IMR-90 (cell line): ENCODE measurements around the gene GNL2. TPM values are rescaled to one million over a fixed set of nuclear protein-coding genes. Genes with fewer than 3 reads are reported as not detected.
"Not testable (repeated sequence)": the region's sequence is repeated elsewhere in the genome, so short reads cannot be mapped to it uniquely, and the experiment has no call there.

Experiments used
- ATAC-seq: fragments of 200-7000 bp; cut with Tn5 transposase; 2 replicates; pipeline ENCODE4 v1.9.1; 2020; ENCODE audit warnings: low read depth, mild to moderate bottlenecking, moderate library complexity
- BruUV-seq: library from RNA; stranded (reverse); fragments of 400-500 nt; replicated peaks from 2 replicates; lab custom pipeline; 2021; lab: Mats Ljungman, UMichigan
- CTCF ChIA-PET: fragments of 300-600 bp; formaldehyde crosslinking; extraction: SDS; loops from one replicate; lab custom pipeline; 2021; ENCODE audit warnings: antibody characterized with exemption; lab: Yijun Ruan, JAX
- POLR2A ChIA-PET: fragments of 300-600 bp; sonication (Branson Sonifier 250); formaldehyde crosslinking; loops from one replicate; lab custom pipeline; 2022; ENCODE audit warnings: antibody characterized with exemption; ENCODE audit not compliant: unreplicated experiment; lab: Charles Lee
- DNase-seq: peaks from one replicate; pipeline ENCODE4 v3.0.0; 2013
- H2AFZ ChIP-seq: replicated peaks from 2 replicates; pipeline ENCODE3; 2013; ENCODE audit warnings: low read length, mild to moderate bottlenecking; ENCODE audit not compliant: poor library complexity
- H2AK5ac ChIP-seq: 2 replicates; pipeline ENCODE4 v1.6.1; 2013; ENCODE audit warnings: low read depth, low read length, inconsistent platforms
- H2AK9ac ChIP-seq: replicated peaks from 2 replicates; pipeline ENCODE3; 2013; ENCODE audit warnings: mild to moderate bottlenecking, low read depth, low read length, moderate library complexity; ENCODE audit not compliant: poor library complexity
- H2BK120ac ChIP-seq: 2 replicates; pipeline ENCODE4 v1.6.1; 2013; ENCODE audit warnings: low read depth, low read length, inconsistent platforms
- H2BK15ac ChIP-seq: 3 replicates; pipeline ENCODE4 v1.6.1; 2013; ENCODE audit warnings: low read depth, low read length, inconsistent platforms
- H2BK20ac ChIP-seq: 2 replicates; pipeline ENCODE4 v1.6.1; 2013; ENCODE audit warnings: low read depth, mild to moderate bottlenecking, inconsistent platforms, low read length, moderate library complexity
- H2BK5ac ChIP-seq: 2 replicates; pipeline ENCODE4 v1.6.1; 2013; ENCODE audit warnings: mild to moderate bottlenecking, low read depth, low read length, inconsistent platforms; ENCODE audit not compliant: poor library complexity, severe bottlenecking
- H3K14ac ChIP-seq: replicated peaks from 2 replicates; pipeline ENCODE4 v1.6.1; 2013; ENCODE audit warnings: low read depth, low read length, inconsistent platforms
- H3K18ac ChIP-seq: 2 replicates; pipeline ENCODE4 v1.6.1; 2013; ENCODE audit warnings: low read depth, low read length, control low read depth
- H3K23ac ChIP-seq: 2 replicates; pipeline ENCODE4 v1.6.1; 2013; ENCODE audit warnings: low read depth, low read length, inconsistent platforms
- H3K27ac ChIP-seq: 2 replicates; pipeline ENCODE4 v1.5.1; 2013; ENCODE audit warnings: mild to moderate bottlenecking, control low read depth, low read length; ENCODE audit not compliant: insufficient read depth
- H3K27me3 ChIP-seq: 2 replicates; pipeline ENCODE4 v1.6.1; 2013; ENCODE audit warnings: low read length; ENCODE audit not compliant: control insufficient read depth, insufficient read depth
- H3K36me3 ChIP-seq: 2 replicates; pipeline ENCODE4 v1.6.1; 2013; ENCODE audit warnings: low read length, mixed read lengths; ENCODE audit not compliant: control insufficient read depth, insufficient read depth
- H3K4ac ChIP-seq: 2 replicates; pipeline ENCODE4 v1.6.1; 2013; ENCODE audit warnings: low read depth, low read length, inconsistent platforms
- H3K4me1 ChIP-seq: 2 replicates; pipeline ENCODE4 v1.6.1; 2013; ENCODE audit warnings: low read length, mixed read lengths; ENCODE audit not compliant: control insufficient read depth, insufficient read depth
- H3K4me2 ChIP-seq: 2 replicates; pipeline ENCODE4 v1.6.1; 2013; ENCODE audit warnings: low read depth, mild to moderate bottlenecking, control low read depth, low read length, moderate library complexity
- H3K4me3 ChIP-seq: 2 replicates; pipeline ENCODE4 v1.5.1; 2013; ENCODE audit warnings: low read depth, mild to moderate bottlenecking, control low read depth, low read length, moderate library complexity; ENCODE audit not compliant: insufficient read depth
- H3K56ac ChIP-seq: 2 replicates; pipeline ENCODE4 v1.6.1; 2013; ENCODE audit warnings: low read length, inconsistent platforms; ENCODE audit not compliant: insufficient read depth; ENCODE audit errors: extremely low read depth
- H3K79me1 ChIP-seq, 2 experiments: 2 replicates each; pipeline ENCODE4 v1.6.1; 2013; ENCODE audit warnings: low read length in 2 of 2, inconsistent platforms in 1 of 2, low read depth in 1 of 2
- H3K9ac ChIP-seq: 2 replicates; pipeline ENCODE4 v1.6.1; 2013; ENCODE audit warnings: low read depth, low read length, control low read depth
- H3K9me1 ChIP-seq: 2 replicates; pipeline ENCODE4 v1.6.1; 2013; ENCODE audit warnings: low read length, inconsistent platforms; ENCODE audit not compliant: insufficient read depth
- H3K9me3 ChIP-seq: 2 replicates; pipeline ENCODE4 v1.6.1; 2013; ENCODE audit warnings: low read length; ENCODE audit not compliant: control insufficient read depth, insufficient read depth
- H4K20me1 ChIP-seq: 2 replicates; pipeline ENCODE4 v1.6.1; 2013; ENCODE audit warnings: low read length, inconsistent platforms; ENCODE audit not compliant: insufficient read depth
- H4K5ac ChIP-seq: 2 replicates; pipeline ENCODE4 v1.6.1; 2013; ENCODE audit warnings: mild to moderate bottlenecking, low read depth, low read length, control low read depth
- H4K8ac ChIP-seq, 2 experiments: 2 replicates each; pipeline ENCODE4 v1.6.1; 2013; ENCODE audit warnings: low read depth in 2 of 2, low read length in 2 of 2, control low read depth in 1 of 2, inconsistent platforms in 1 of 2
- H4K91ac ChIP-seq: 2 replicates; pipeline ENCODE4 v1.6.1; 2013; ENCODE audit warnings: low read depth, low read length, inconsistent platforms; ENCODE audit not compliant: insufficient read depth
- WGBS, 2 experiments: methylation state at CpG; one replicate each; pipeline versions ENCODE4 v1.1.5 to v1.1.7; 2013; ENCODE audit warnings: missing lambda C conversion rate in 2 of 2; ENCODE audit not compliant: insufficient read length in 1 of 2; ENCODE audit errors: extremely low coverage in 2 of 2; 5-methylcytosine and 5-hydroxymethylcytosine counted together
- dilution Hi-C: fragments of 300-500 bp; cut with HindIII; formaldehyde crosslinking; loops from one replicate; pipeline ENCODE4 v1.14.3; 2018; ENCODE audit warnings: low sequenced_read_pairs; ENCODE audit not compliant: unreplicated experiment
- in situ Hi-C: fragments of 300-500 bp; cut with MboI; formaldehyde crosslinking; loops from 3 replicates; pipeline ENCODE4 v1.14.3; 2019; ENCODE audit warnings: low sequenced_read_pairs, inconsistent platforms, mixed read lengths
- intact Hi-C: fragments of 100-400 bp; cut with micrococcal nuclease; formaldehyde crosslinking; loops from 2 replicates; pipeline ENCODE4 v1.10.0; 2022
- polyA plus RNA-seq, 3 experiments: library from polyadenylated mRNA; depleted of rRNA; stranded (reverse); fragments of >200 nt; gene quantifications; 2 replicates each; pipeline ENCODE4 v1.2.3, GENCODE V29; 2012; ENCODE audit warnings: low replicate concordance in 1 of 3
- total RNA-seq: library from RNA; depleted of rRNA; stranded (reverse); fragments of >200 nt; gene quantifications from 2 replicates; pipeline ENCODE4 v1.2.3, GENCODE V29; 2012

Gene GNL2
- total and polyA plus RNA-seq, 2 of the 4 experiments (the other 2 are of a cell fraction): 42.9 to 77.4 TPM

DNA sequence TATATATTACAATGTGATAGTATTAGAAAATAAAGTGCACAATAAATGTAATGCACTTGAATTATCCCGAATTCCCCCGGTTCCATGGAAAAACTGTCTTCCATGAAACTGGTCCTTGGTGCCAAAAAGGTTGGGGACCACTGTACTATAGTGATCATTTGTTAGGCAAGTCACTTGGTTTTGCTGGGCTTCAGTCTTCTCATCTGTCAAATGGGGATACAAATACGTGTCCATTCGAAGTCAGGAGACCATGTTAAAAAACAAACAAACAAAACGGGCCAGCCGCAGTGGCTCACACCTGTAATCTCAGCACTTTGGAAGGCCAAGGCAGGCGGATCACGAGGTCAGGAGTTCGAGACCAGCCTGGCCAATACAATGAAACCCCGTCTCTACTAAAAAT, 56.6 kb downstream of the GNL2 start:
- WGBS, 2 experiments: 100% methylated on average over 5 of the region's 10 CpGs; no CpG with 5 or more reads in 1 of the 2 experiments
- H3K4me1 ChIP-seq, H3K56ac ChIP-seq, POLR2A ChIA-PET, H2AK9ac ChIP-seq, DNase-seq, H3K4ac ChIP-seq, H3K27me3 ChIP-seq, dilution Hi-C loops, H3K18ac ChIP-seq, H4K8ac ChIP-seq, H2AK5ac ChIP-seq, H2BK20ac ChIP-seq, H4K91ac ChIP-seq, in situ Hi-C loops, intact Hi-C loops, H3K27ac ChIP-seq, CTCF ChIA-PET, H3K4me3 ChIP-seq, H2BK5ac ChIP-seq, H3K4me2 ChIP-seq, H2BK15ac ChIP-seq, H2BK120ac ChIP-seq, H3K9ac ChIP-seq, BruUV-seq, H3K9me1 ChIP-seq, H2AFZ ChIP-seq, H3K23ac ChIP-seq, ATAC-seq, H3K9me3 ChIP-seq, H4K5ac ChIP-seq, H3K14ac ChIP-seq: not testable (repeated sequence)
- Histone ChIP-seq H4K20me1 (peaks cover 14% of the 10 kb centered on the region), H3K79me1 (peaks cover 20 to 44% of the 10 kb centered on the region in 2 experiments), H3K36me3 (peaks cover 25% of the 10 kb centered on the region)
